Measurements from ENCODE around the gene RABGAP1L.

- TF ChIP-seq CTCF (tag by site-specific recombination; IDR thresholded peaks at IDR 0.05) (no peak), ZNF140 (tag by site-specific recombination; IDR thresholded peaks at IDR 0.05) (no peak), MYNN (tag by site-specific recombination; IDR thresholded peaks at IDR 0.05; ENCODE audit: borderline replicate concordance) (no peak), OSR2 (tag by site-specific recombination; IDR thresholded peaks at IDR 0.05) (no peak), YY1 (tag by site-specific recombination; IDR thresholded peaks at IDR 0.05) (no peak)
These were observed 843.7 kb downstream of the RABGAP1L start for GRCh38 chr1:175002910-175003517.

Measured in HEK293 (cell line).